ENCODE results near the gene SMYD1.
A peak's percentile ranks its signal among the peaks of the same experiment; 100 is the strongest.
"Not testable (repeated sequence)": the region's sequence is repeated elsewhere in the genome, so short reads cannot be mapped to it uniquely, and the experiment has no call there.

The SMYD1 gene

DNA sequence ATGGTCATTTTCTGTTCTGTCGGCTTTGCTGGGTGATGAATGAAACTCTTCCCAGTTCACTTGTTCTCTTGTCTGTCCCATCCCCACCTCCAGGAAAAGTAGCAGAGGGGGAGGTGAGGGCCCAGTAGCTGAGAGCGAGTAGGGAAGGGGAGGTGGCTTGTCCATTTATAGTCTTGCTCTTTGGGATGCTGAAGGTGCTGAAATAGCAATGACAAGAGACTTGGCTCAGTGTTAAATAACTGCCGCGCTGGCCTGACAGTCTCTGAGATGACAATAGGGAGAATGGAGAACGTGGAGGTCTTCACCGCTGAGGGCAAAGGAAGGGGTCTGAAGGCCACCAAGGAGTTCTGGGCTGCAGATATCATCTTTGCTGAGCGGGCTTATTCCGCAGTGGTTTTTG lies at the start of gene SMYD1:
TSS of gene SMYD1 (plus strand) at position 228 of the 400 bp plus-strand sequence. CDS start at position 268, 40 bp downstream.
- no peak for DNase-seq

DNA sequence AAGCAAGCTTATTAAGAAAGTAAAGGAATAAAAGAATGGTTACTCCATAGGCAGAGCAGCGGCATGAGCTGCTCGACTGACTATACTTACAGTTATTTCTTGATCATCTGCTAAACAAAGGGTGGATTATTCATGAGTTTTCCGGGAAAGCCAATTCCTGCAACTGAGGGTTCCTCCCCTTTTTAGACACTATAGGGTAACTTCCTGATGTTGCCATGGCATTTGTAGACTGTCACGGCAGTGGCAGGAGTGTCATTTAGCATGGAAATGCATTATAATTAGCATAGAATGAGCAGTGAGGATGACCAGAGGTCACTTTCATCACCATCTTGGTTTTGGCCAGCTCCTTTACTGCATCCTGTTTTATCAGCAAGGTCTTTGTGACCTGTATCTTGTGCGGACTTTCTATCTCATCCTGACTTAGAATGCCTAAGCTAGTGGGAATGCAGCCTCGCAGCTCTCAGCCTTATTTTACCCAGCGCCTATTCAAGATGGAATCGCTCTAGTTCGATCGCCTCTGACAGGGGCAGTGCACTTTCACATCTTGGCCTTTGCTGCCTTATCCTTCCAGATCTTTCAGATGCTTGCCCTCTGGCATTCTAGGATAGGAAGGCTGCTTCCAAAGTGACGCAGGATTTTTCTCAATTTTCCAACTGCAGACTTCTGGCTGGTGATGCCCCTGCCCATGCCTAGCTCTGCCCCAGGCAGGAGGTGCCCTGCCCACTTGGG lies 49.4 kb upstream of the SMYD1 start:
- DNase-seq: not testable (repeated sequence)

DNA sequence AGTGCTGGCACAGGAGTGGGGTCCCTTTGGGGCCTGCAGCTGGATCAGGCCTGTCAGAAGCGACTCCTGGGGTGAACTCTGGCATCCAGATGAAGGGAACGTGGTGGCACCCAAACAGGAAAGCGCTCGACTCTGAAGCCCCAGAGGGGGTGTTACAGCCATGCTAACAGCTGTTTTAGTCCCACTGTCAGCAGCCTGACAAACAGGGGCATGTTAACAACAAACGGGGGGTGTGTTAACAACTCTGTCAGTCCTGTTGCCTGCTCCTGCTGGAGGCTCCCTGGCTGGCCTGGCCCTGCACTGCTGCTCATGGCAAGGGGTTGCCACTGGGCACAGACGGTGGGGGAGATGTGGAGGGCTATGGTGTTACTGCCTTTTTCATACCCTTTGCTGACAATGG lies 48.7 kb upstream of the SMYD1 start:
- DNase-seq: no peak

DNA sequence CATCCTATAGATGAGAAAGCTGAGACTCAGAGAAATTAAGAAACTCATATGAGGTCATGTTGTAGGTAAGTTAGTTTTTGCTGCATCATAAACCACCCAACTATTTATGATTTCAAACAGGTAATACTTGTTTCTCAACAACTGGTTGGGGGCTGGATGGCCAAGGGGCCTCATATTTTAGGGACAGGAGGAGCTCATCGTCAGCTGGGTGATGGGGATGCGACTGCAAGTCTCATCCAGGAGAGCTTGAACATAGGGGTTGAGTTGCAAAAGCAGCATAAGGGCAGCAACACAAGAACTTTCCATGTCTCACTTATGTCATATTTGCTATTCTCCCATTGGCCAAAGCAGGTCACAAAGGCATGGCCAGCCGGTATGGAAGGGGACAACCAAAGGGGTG lies 47.6 kb upstream of the SMYD1 start:
- DNase-seq: no peak

DNA sequence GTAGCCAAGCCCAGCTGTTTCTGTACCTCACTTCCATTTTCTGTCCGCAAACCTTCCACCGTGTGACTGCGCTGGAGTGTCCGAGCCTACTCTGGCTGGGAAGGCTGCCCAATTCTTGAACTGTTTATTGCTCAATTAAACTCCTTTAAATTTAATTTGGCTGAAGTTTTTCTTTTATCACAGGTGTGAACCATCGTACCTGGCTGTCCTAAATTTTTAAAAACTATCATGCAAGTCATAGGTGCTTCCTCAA lies 45.0 kb upstream of the SMYD1 start:
- no peak for DNase-seq

DNA sequence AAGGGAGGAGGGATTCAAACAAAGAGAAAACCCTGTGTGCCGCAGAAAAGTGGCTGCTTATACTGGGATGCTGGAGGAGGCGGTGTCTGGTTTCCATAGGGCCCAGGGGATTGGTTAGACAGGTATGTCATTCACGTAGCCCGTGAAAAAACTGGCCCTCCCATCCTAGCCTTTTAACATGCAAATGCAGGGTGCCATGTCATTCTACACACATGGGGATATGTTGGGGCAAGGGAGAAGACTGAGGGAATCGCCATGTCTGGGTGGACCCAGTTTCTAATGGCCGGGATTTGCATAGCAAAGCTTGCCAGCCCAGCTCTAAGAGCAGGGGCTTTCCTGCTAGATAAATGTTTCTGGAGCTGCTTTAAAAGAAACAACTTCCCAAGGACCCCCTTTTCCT lies 43.1 kb upstream of the SMYD1 start:
- DNase-seq: no peak

- no peak for DNase-seq
Observed at GRCh38 chr2:88027697-88028389, 39.8 kb upstream of the SMYD1 start.

DNA sequence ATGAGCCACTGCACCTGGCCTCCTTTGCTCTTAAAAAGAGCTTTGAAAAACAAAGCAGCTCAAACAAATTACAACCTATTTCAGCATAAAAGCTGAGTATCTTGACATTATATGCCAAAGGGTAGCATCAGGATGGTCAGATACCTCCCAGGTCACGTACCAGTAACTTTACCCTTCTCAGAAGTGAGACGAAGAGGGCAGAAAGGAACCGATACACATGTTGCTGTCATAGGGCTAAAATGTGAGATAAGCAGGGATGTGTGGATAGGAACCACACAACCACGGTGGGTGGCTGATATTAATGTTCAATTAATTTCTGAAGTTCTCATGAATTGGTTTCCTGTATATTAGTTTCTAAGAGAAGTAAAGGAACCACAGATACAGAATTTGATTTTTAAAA lies 38.7 kb upstream of the SMYD1 start:
- no peak for DNase-seq

- DNase-seq: no peak
Observed at GRCh38 chr2:88032070-88032702, 35.4 kb upstream of the SMYD1 start.

DNA sequence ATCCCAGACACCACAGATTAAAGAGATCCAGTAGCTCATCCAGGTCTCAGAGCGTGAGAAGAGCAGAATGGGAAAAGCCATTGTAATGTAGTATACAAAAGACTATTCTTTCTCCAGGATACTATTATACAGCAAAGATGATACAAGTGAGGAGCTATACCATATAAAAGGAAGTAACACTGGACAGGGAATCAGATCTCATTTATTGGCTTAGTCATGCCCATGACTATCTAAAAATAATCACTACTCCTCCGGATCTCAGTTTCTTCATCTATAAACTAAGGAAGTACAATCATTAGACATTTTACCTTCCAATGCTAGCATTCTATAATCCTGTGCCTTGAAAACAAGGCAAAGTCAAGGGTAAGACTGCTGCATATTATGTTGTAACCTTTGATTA lies 31.4 kb upstream of the SMYD1 start:
- DNase-seq: no peak

DNA sequence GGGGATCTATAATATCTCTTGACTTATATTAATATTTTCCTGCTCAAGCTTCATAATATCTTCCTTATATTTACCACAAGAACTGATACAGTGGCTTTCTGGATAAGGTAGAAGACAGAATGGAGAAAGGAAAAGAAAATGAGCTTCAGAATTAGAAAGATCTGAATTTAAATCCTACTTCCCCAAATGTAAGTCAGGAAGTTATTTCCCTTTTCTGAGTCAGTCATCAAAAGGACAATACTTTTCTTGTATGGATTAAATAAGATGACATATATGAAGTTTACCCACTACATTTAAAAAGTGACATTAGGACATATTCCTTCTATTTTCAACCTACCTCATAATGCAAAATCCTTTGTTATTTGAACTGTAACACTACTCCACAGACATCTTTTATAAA lies 31.0 kb upstream of the SMYD1 start:
- no peak for DNase-seq

GRCh38 chr2:88038263-88039105 lies 29.1 kb upstream of the SMYD1 start:
- DNase-seq: no peak

DNA sequence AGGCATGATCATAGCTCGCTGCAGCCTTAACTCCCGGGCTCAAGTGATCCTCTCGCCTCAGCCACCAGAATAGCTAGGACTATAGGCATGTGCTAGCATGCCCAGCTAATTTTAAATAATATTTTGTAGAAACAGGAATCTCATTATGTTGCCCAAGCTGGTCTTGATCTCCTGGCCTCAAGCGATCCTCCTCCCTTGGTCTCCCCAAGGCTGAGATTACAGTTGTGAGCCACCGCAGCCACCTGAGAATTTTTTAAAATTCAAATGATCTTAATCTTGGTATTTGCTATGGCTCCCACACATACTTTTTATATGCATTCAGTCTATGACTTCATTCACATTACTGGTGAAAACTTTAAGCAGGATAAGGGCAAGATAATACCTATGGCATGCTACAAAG lies 25.1 kb upstream of the SMYD1 start:
- no peak for DNase-seq

- DNase-seq: not testable (repeated sequence)
Observed at GRCh38 chr2:88045561-88045960, 22.1 kb upstream of the SMYD1 start.

- DNase-seq: no peak
Observed at GRCh38 chr2:88048541-88048940, 19.1 kb upstream of the SMYD1 start.

- DNase-seq: no peak
Observed at GRCh38 chr2:88049622-88050021, 18.0 kb upstream of the SMYD1 start.

DNA sequence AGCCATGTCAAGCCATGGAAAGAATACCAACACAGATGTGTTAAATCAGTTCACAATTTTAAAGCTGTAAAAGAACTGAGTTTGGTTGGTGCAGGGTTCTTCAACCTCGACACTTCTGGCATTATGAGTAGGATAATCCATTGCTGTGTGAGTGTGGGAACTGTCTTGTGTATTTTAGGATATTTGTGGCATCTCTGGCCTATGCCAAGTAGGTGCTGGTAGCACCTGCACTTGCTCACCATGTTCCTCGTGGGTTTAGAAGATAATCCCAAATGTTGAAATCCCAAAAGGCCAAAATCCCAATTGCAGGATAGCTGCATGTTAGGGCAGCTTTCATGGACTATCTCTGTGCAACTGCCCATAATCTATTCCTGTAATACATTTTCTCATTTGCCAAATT lies 15.8 kb upstream of the SMYD1 start:
- DNase-seq: no peak

DNA sequence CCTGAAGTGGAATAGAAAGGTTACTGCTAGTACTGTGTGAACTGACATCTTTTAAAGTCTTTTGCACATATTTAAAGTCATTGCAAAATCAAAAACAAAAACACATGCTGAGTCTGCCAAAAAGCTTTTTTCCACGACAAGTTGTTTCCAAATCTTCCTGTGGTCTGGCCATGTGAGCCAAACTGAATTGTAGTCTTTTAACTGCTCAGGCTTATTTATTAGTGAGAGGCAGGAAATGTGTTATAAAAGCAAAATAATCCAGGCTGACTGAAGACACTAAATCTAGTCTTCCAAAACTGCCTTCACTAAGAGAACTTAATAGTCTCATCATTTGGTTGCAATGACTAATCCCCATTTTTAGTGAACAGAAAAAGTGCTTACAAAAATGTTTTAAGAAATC lies 14.3 kb upstream of the SMYD1 start:
- no peak for DNase-seq

- no peak for DNase-seq
Observed at GRCh38 chr2:88053934-88054781, 13.5 kb upstream of the SMYD1 start.

DNA sequence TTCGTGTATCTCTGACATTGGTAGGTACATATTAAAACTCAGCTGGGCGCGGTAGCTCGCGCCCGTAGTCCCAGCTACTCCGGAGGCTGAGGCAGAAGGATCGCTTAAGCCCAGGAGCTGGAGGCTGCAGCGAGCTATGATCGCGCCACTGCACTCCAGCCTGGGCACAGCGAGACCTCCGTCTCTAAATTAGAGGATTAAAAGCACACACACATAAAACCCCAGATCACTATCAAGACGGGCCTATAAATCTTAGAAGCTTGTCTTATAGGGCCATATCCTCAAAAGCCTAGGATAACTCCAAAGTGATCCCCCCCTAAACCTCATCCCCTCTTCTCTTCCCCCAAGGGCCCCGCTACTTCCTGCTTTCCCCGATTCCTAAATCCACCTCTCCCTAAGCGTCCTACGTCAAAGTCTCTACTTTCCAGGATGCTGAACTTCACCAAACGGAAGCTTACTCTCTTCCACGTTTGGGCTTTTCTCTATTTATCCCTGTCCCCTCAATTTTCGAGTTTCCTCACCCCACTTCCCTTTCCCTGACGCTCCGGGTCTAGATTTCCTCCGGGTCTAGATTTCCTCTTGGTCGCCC lies 12.7 kb upstream of the SMYD1 start:
- DNase-seq: no peak

GRCh38 chr2:88055371-88056128 lies 12.1 kb upstream of the SMYD1 start, which contains the start of gene KRCC1:
TSS of gene KRCC1 (minus strand) at chr2:88055783. CDS start at chr2:88028563, 27,220 bp downstream.
- DNase-seq: peak; percentile 83

All from activated T-cell treated with anti-CD3 and anti-CD28 coated beads for 4 hours (primary cell).